Camera-type eye (tissue), 1 donor: ENCODE results near the gene HIBADH. TPM values are rescaled to one million over a fixed set of nuclear protein-coding genes. Genes with fewer than 3 reads are reported as not detected.

Experiments
- total RNA-seq: library from RNA; depleted of rRNA; stranded (reverse); fragments of >200 nt; gene quantifications from one replicate; pipeline ENCODE4 v1.2.3, GENCODE V29; 2014

HIBADH gene
- 52.5 TPM for total RNA-seq

GRCh38 chr7:27662490-27663205 is at the start of gene HIBADH:
Gene HIBADH (minus strand): TSS chr7:27662883. CDS start chr7:27662788, 95 bp downstream.

Other genes starting within 250 kb of the HIBADH start
- 128 TPM for gene TAX1BP1, start 77.3 kb upstream of the HIBADH start, total RNA-seq